Measurements from ENCODE around the gene PARVA. TPM values are rescaled to one million over a fixed set of nuclear protein-coding genes. Genes with fewer than 3 reads are reported as not detected.

Gene PARVA
- total and polyA plus RNA-seq, 2 of the 4 experiments (the other 2 are of a cell fraction), result 65.2 to 80.2 TPM

- Histone ChIP-seq H3K4me3 (ENCODE audit: insufficient read depth, low read depth, low read length) (no peak overlapping the region), H3K9me3 (ENCODE audit: control insufficient read depth, insufficient read depth, low read length) (no peaks in the 10 kb centered on the region), H3K14ac (replicated peaks; ENCODE audit: low read depth, low read length) (peak overlapping the region; percentile 33; the same call in 1 of the 2 replicates), H2AFZ (replicated peaks; ENCODE audit: low read length, poor library complexity) (no peak overlapping the region), H2BK5ac (ENCODE audit: low read depth, low read length, poor library complexity, severe bottlenecking) (no peak overlapping the region), H3K27ac (ENCODE audit: insufficient read depth, low read length) (peak overlapping the region; percentile 68; the same call in 1 of the 2 replicates), H4K20me1 (ENCODE audit: insufficient read depth, low read length) (peaks cover 96% of the 10 kb centered on the region), H2BK20ac (ENCODE audit: low read depth, low read length) (no peak overlapping the region), H2AK9ac (replicated peaks; ENCODE audit: low read depth, low read length, poor library complexity) (no peak overlapping the region), H3K56ac (ENCODE audit: extremely low read depth, insufficient read depth, low read length) (no peak overlapping the region), H4K8ac (ENCODE audit: low read depth in 2 of 2, low read length in 2 of 2) (no peak overlapping the region), H3K4ac (ENCODE audit: low read depth, low read length) (no peak overlapping the region; the same call in 1 of the 2 replicates), H3K9me1 (ENCODE audit: insufficient read depth, low read length) (peaks cover 48% of the 10 kb centered on the region), H3K79me1 (ENCODE audit: low read depth in 1 of 2, low read length in 2 of 2) (peaks cover 30 to 92% of the 10 kb centered on the region in 2 experiments), H3K18ac (ENCODE audit: low read depth, low read length) (peak overlapping the region; percentile 44; the same call in 1 of the 2 replicates), H3K23ac (ENCODE audit: low read depth, low read length) (peak overlapping the region; percentile 63), H3K36me3 (ENCODE audit: control insufficient read depth, insufficient read depth, low read length) (peaks cover 5% of the 10 kb centered on the region; the same call in 1 of the 2 replicates), H3K9ac (ENCODE audit: low read depth, low read length) (no peak overlapping the region), H4K5ac (ENCODE audit: low read depth, low read length) (0 out of 2 replicates have a peak overlapping the region, but pooled peaks have one; percentile 65), H3K4me2 (ENCODE audit: low read depth, low read length) (no peak overlapping the region), H4K91ac (ENCODE audit: insufficient read depth, low read depth, low read length) (no peak overlapping the region), H2BK15ac (ENCODE audit: low read depth, low read length) (no peak overlapping the region), H3K27me3 (ENCODE audit: control insufficient read depth, insufficient read depth, low read length) (no peaks in the 10 kb centered on the region), H2BK120ac (ENCODE audit: low read depth, low read length) (no peak overlapping the region), H3K4me1 (ENCODE audit: control insufficient read depth, insufficient read depth, low read length) (peaks cover 37% of the 10 kb centered on the region), H2AK5ac (ENCODE audit: low read depth, low read length) (no peak overlapping the region)
- TF ChIP-seq RFX5 (IDR thresholded peaks at IDR 0.05; ENCODE audit: low read depth, low read length) (no peak), CEBPB (IDR thresholded peaks at IDR 0.05; ENCODE audit: low read depth, low read length) (no peak), MAZ (IDR thresholded peaks at IDR 0.05; ENCODE audit: borderline replicate concordance, low read depth, low read length) (no peak), RAD21 (IDR thresholded peaks at IDR 0.05; ENCODE audit: low read length) (no peak), SMC3 (IDR thresholded peaks at IDR 0.05; ENCODE audit: low read depth, low read length) (no peak), BHLHE40 (IDR thresholded peaks at IDR 0.05; ENCODE audit: low read depth, low read length) (no peak), FOS (IDR thresholded peaks at IDR 0.05; ENCODE audit: low read depth, low read length) (no peak), CHD1 (IDR thresholded peaks at IDR 0.05; ENCODE audit: low read depth, low read length) (no peak), RCOR1 (IDR thresholded peaks at IDR 0.05; ENCODE audit: insufficient replicate concordance, low read length) (no peak)
- TF ChIP-seq, protein P1, sequence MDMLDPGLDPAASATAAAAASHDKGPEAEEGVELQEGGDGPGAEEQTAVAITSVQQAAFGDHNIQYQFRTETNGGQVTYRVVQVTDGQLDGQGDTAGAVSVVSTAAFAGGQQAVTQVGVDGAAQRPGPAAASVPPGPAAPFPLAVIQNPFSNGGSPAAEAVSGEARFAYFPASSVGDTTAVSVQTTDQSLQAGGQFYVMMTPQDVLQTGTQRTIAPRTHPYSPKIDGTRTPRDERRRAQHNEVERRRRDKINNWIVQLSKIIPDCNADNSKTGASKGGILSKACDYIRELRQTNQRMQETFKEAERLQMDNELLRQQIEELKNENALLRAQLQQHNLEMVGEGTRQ (IDR thresholded peaks at IDR 0.05; ENCODE audit: low read depth, low read length), result no peak
- dilution Hi-C loops (cut with HindIII; ENCODE audit: low sequenced_read_pairs, unreplicated experiment), result no loop called here
- intact Hi-C loops (cut with micrococcal nuclease), result no loop called here
- DNase-seq, result no peak
- 100% methylated on average over 1 of the region's 1 CpG; no CpG with 5 or more reads in 1 of the 2 experiments for WGBS, 2 experiments (ENCODE audit: extremely low coverage in 2 of 2, insufficient read length in 1 of 2)
- no TSS peak for BruUV-seq (replicated peaks)
- POLR2A ChIA-PET (ENCODE audit: unreplicated experiment), result no interaction called here
- ATAC-seq (ENCODE audit: low read depth), result no peak
- CTCF ChIA-PET, result no interaction called here
- in situ Hi-C loops (cut with MboI; ENCODE audit: low sequenced_read_pairs), result no loop called here
These were observed 8.9 kb downstream of the PARVA start for GRCh38 chr11:12386309-12386708.
